Testis (tissue), 3 donors: Measurements from ENCODE around the gene DDN. TPM values are rescaled to one million over a fixed set of nuclear protein-coding genes. Genes with fewer than 3 reads are reported as not detected.

Source experiments
- DNase-seq: peaks from one replicate; pipeline ENCODE4 v3.0.0-alpha.2; 2019
- H3K27ac ChIP-seq, 2 donors: fragments of 200-600 bp; sonication (generic); one replicate each; pipeline ENCODE4 v1.5.1; 2019
- H3K27me3 ChIP-seq: fragments of 200-600 bp; sonication (generic); one replicate; pipeline ENCODE4 v1.5.1; 2019
- H3K36me3 ChIP-seq: fragments of 200-600 bp; sonication (generic); one replicate; pipeline ENCODE4 v1.5.1; 2017; ENCODE audit warnings: low read depth; ENCODE audit errors: missing control alignments
- H3K4me1 ChIP-seq: fragments of 200-600 bp; sonication (generic); one replicate; pipeline ENCODE4 v1.5.1; 2019
- H3K4me3 ChIP-seq, 2 donors: fragments of 200-600 bp; sonication (generic); one replicate each; pipeline ENCODE4 v1.5.1; 2017 to 2019
- H3K9me3 ChIP-seq: fragments of 200-600 bp; sonication (generic); one replicate; pipeline ENCODE4 v1.5.1; 2017
- POLR2A ChIP-seq: fragments of 450-650 bp; IDR thresholded peaks from one replicate; pipeline ENCODE4 v1.6.1; 2017; ENCODE audit warnings: antibody characterized with exemption, mild to moderate bottlenecking, moderate library complexity
- WGBS, 2 donors: methylation state at CpG; one replicate each; pipeline ENCODE4 v1.1.5; 2018; 5-methylcytosine and 5-hydroxymethylcytosine counted together
- intact Hi-C: fragments of 100-400 bp; cut with DNase I; formaldehyde crosslinking; loops from one replicate; pipeline ENCODE4 v1.15.1; 2023; ENCODE audit warnings: low total_unique reads
- polyA plus RNA-seq: library from polyadenylated mRNA; stranded (reverse); fragments of 350-450 nt; fragmentation: Illumina TruSeq; extraction: RNeasy Lipid Tissue Mini Kit (QIAGEN cat#74804); gene quantifications from one replicate; pipeline ENCODE4 v1.2.3, GENCODE V29; 2014; ENCODE audit warnings: low read depth, low replicate concordance; ENCODE audit not compliant: insufficient read depth
- total RNA-seq, 2 donors: library from RNA; depleted of rRNA; stranded (reverse); fragments of >200 nt; gene quantifications; one replicate each; pipeline ENCODE4 v1.2.3, GENCODE V29; 2016
- TF ChIP-seq, protein P1 (sequence below), 3 experiments: fragments of 450-650 bp in 2 of 3; fragments of 200-600 bp in 1 of 3; sonication (generic) in 1 of 3; IDR thresholded peaks; one replicate each; pipeline ENCODE4 v1.5.1; 2016 to 2019; ENCODE audit warnings: antibody characterized with exemption in 3 of 3, mild to moderate bottlenecking in 2 of 3, moderate library complexity in 1 of 3

Gene DDN
- total and polyA plus RNA-seq, 3 donors from 2014 or later, result 0.31 to 0.96 (median 0.55) TPM

DNA sequence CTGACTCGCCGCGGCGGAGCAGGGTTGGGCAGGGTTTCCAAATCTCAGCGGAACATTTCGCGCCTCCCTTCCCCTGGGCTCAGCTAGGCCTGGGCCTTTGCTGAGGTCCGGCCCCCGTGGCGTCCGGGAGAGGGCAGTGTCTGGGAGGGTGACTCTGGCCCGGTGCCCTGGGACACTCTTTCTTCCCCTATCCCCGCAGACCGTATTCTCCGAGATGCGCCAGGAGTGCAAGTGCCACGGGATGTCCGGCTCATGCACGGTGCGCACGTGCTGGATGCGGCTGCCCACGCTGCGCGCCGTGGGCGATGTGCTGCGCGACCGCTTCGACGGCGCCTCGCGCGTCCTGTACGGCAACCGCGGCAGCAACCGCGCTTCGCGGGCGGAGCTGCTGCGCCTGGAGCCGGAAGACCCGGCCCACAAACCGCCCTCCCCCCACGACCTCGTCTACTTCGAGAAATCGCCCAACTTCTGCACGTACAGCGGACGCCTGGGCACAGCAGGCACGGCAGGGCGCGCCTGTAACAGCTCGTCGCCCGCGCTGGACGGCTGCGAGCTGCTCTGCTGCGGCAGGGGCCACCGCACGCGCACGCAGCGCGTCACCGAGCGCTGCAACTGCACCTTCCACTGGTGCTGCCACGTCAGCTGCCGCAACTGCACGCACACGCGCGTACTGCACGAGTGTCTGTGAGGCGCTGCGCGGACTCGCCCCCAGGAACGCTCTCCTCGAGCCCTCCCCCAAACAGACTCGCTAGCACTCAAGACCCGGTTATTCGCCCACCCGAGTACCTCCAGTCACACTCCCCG lies 18.0 kb downstream of the DDN start:
- Histone ChIP-seq H3K4me3 (peak overlapping the region; percentile 15 to 30), H3K4me1 (peaks cover 27% of the 10 kb centered on the region)

DNA sequence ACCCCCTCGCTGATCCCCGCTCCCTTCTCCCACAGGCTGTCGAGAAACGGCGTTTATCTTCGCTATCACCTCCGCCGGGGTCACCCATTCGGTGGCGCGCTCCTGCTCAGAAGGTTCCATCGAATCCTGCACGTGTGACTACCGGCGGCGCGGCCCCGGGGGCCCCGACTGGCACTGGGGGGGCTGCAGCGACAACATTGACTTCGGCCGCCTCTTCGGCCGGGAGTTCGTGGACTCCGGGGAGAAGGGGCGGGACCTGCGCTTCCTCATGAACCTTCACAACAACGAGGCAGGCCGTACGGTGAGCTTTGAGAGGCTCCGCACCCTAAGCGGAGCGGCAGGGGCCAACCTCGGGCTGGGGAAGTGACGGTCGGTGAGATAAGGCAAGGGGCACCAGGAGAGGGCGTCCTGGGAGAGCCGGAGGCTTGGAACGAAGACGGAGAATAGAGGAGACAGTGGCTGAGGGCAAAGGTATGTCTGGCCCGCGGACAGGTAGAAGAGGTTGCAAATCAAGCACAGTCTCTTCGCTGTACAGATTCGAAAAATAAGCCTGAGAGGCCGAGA lies 18.7 kb downstream of the DDN start:
- Histone ChIP-seq H3K4me1 (peaks cover 27% of the 10 kb centered on the region), H3K27me3 (no peaks in the 10 kb centered on the region), H3K9me3 (no peaks in the 10 kb centered on the region), H3K4me3 (peak overlapping the region; percentile 15 to 30), H3K36me3 (no peaks in the 10 kb centered on the region), H3K27ac (no peak overlapping the region)
- intact Hi-C loops, result no loop called here
- 2 to 4% methylated on average over 16 to 45 of the region's 46 CpGs for WGBS, 2 donors
- no peak for DNase-seq
- TF ChIP-seq, protein P1, sequence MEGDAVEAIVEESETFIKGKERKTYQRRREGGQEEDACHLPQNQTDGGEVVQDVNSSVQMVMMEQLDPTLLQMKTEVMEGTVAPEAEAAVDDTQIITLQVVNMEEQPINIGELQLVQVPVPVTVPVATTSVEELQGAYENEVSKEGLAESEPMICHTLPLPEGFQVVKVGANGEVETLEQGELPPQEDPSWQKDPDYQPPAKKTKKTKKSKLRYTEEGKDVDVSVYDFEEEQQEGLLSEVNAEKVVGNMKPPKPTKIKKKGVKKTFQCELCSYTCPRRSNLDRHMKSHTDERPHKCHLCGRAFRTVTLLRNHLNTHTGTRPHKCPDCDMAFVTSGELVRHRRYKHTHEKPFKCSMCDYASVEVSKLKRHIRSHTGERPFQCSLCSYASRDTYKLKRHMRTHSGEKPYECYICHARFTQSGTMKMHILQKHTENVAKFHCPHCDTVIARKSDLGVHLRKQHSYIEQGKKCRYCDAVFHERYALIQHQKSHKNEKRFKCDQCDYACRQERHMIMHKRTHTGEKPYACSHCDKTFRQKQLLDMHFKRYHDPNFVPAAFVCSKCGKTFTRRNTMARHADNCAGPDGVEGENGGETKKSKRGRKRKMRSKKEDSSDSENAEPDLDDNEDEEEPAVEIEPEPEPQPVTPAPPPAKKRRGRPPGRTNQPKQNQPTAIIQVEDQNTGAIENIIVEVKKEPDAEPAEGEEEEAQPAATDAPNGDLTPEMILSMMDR (IDR thresholded peaks at IDR 0.05), result no peak
- TF ChIP-seq POLR2A, result no peak

More for the DNA sequence above, 18.0 kb downstream of the DDN start:
- H3K9me3 ChIP-seq, result no peaks in the 10 kb centered on the region
- TF ChIP-seq, protein P1 (IDR thresholded peaks at IDR 0.05), result no peak
- no peak for TF ChIP-seq POLR2A
- no peak for DNase-seq
- 0 to 4% methylated on average over 44 to 91 of the region's 91 CpGs for WGBS, 2 donors
- intact Hi-C loops, result no loop called here
- H3K36me3 ChIP-seq, result no peaks in the 10 kb centered on the region
- no peaks in the 10 kb centered on the region for H3K27me3 ChIP-seq
- H3K27ac ChIP-seq, result no peak overlapping the region

DNA sequence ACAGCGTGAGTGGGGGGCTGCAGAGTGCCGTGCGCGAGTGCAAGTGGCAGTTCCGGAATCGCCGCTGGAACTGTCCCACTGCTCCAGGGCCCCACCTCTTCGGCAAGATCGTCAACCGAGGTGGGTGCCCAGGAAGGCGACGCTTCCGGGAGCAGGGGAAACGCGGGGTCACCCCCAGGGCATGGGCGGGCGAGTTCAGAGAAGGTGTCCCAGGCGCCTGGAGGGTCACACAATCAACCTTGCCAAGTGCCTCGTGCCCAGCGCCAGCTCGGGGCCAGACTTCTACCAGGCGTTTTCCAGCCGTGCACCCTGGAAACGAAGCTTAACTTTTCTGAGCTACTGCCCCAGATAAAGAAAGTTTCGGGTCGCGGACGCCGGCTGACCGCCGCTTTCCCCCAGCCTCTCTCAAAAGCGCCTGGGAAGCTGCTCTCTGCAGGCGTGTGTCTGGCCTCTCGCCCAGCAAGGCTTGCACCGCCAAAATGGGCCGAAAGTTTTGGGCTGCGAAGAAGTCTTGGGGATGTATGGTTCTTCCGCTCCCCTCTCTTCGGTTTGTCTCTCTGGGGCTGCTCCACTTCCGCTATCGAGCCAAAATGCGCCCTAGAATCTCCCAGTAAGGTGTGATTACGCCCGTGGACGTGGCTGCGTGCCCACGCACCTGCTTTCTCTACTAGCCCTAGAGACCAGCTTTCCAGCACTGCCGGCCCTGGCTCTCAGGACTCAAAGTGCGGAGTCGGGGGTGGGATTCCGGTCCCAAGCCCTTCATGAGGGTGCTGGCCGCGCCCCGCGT lies 19.4 kb downstream of the DDN start:
- Histone ChIP-seq H3K36me3 (no peaks in the 10 kb centered on the region), H3K9me3 (no peaks in the 10 kb centered on the region), H3K27ac (no peak overlapping the region), H3K4me1 (peaks cover 27% of the 10 kb centered on the region), H3K4me3 (peak overlapping the region in 1 of 2 donors; percentile 30), H3K27me3 (no peaks in the 10 kb centered on the region)
- 2 to 7% methylated on average over 3 to 55 of the region's 55 CpGs for WGBS, 2 donors
- intact Hi-C loops, result no loop called here
- TF ChIP-seq, protein P1 (IDR thresholded peaks at IDR 0.05), result no peak
- no peak for TF ChIP-seq POLR2A
- DNase-seq, result no peak

DNA sequence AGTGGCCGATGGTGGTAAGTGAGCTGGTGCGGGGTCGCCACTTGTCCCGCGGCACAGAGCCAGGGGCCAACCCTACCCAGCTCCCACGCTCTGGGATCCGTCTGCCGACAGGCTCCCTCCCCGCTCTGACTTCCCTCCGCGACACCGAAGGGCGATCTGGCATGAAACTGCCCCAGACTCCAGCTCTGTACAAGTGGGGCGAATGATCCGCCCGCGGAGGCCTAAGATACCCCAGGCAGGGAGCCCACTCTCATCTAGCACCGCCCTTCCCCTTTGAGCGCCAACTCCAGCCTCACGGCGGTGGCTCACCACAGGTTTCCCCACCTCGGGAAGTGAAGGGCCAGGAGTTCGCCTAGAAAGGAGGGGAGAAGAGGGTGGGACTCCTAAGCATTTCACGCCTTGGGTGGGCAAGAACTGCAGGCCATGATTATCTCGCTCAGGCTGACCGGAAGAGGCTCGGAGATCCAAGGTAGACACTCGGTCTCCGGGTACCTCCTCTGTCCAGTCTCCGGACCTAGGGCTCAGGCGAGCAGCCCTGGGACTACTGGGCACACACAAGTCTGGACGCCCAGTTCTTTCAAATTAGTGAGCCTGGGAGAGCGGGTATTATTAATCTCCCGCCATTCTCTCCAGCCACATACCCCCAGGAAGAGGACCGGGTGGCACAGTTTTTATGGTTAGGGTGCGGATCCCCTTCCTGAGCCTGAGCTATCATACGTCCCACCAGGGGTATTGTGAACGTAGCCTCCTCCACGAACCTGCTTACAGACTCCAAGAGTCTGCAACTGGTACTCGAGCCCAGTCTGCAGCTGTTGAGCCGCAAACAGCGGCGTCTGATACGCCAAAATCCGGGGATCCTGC lies 20.2 kb downstream of the DDN start:
- no peaks in the 10 kb centered on the region for H3K27me3 ChIP-seq
- 2 to 3% methylated on average over 16 to 38 of the region's 45 CpGs for WGBS, 2 donors
- peaks cover 27% of the 10 kb centered on the region for H3K4me1 ChIP-seq
- no peak for DNase-seq
- TF ChIP-seq POLR2A, result no peak
- intact Hi-C loops, result no loop called here
- H3K36me3 ChIP-seq, result no peaks in the 10 kb centered on the region
- H3K9me3 ChIP-seq, result no peaks in the 10 kb centered on the region
- H3K4me3 ChIP-seq, result peak overlapping the region; percentile 2 to 24
- no peak overlapping the region for H3K27ac ChIP-seq
